ENCODE results near the gene NLGN1.

GRCh38 chr3:174035328-174035886, 637.9 kb downstream of the NLGN1 start:
- TF ChIP-seq SRF (IDR thresholded peaks at IDR 0.05; ENCODE audit: low read depth) (no peak), FOSL1 (IDR thresholded peaks at IDR 0.05; ENCODE audit: low read depth) (no peak), POLR2AphosphoS5 (IDR thresholded peaks at IDR 0.05; ENCODE audit: low read depth, low read length) (no peak), MAX (IDR thresholded peaks at IDR 0.05) (no peak), CTCF (IDR thresholded peaks at IDR 0.05 in 2 of 3, conservative IDR thresholded peaks at IDR 0.05 in 1 of 3; ENCODE audit: borderline replicate concordance in 1 of 3, insufficient read depth in 1 of 3, low read depth in 2 of 3, low read length in 2 of 3) (no peak), EGR1 (IDR thresholded peaks at IDR 0.05; ENCODE audit: low read depth) (no peak), POLR2A (IDR thresholded peaks at IDR 0.05; ENCODE audit: borderline replicate concordance, extremely low read depth, insufficient read depth, insufficient read length) (no peak)
